Stimulated activated CD8-positive, alpha-beta memory T cell treated with anti-CD3 and anti-CD28 coated beads, Interleukin-15, amount 100 ng/mL, for 4 hours (primary cell): Measurements from ENCODE around the gene ZBTB7B.
A peak's percentile ranks its signal among the peaks of the same experiment; 100 is the strongest.
"Not testable (repeated sequence)": the region's sequence is repeated elsewhere in the genome, so short reads cannot be mapped to it uniquely, and the experiment has no call there.

Experiments used
- DNase-seq, 2 donors: peaks; one replicate each; pipeline ENCODE4 v3.0.0-alpha.2; 2020; ENCODE audit warnings: low read depth in 2 of 2

The ZBTB7B gene

DNA sequence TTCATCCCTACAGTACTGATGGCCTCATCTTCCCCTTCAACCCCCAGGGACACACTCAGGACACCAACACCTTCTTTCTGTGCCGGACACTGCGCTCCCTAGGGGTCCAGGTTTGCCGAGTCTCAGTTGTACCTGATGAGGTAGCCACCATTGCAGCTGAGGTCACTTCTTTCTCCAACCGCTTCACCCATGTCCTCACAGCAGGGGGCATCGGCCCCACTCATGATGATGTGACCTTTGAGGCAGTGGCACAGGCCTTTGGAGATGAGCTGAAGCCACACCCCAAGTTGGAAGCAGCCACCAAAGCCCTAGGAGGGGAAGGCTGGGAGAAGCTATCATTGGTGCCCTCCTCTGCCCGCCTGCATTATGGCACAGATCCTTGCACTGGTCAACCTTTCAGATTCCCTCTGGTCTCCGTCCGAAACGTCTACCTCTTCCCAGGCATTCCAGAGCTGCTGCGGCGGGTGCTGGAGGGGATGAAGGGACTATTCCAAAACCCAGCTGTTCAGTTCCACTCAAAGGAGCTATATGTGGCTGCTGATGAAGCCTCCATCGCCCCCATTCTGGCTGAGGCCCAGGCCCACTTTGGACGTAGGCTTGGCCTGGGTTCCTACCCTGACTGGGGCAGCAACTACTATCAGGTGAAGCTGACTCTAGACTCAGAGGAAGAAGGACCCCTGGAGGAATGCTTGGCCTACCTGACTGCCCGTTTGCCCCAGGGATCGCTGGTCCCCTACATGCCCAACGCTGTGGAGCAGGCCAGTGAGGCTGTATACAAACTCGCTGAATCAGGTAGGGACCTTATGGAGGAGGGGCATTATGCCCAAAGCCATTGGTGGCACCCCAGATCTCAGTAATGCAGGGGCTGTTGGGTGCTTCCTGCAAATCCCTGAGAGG, 14.3 kb upstream of the ZBTB7B start:
- DNase-seq: no peak

DNA sequence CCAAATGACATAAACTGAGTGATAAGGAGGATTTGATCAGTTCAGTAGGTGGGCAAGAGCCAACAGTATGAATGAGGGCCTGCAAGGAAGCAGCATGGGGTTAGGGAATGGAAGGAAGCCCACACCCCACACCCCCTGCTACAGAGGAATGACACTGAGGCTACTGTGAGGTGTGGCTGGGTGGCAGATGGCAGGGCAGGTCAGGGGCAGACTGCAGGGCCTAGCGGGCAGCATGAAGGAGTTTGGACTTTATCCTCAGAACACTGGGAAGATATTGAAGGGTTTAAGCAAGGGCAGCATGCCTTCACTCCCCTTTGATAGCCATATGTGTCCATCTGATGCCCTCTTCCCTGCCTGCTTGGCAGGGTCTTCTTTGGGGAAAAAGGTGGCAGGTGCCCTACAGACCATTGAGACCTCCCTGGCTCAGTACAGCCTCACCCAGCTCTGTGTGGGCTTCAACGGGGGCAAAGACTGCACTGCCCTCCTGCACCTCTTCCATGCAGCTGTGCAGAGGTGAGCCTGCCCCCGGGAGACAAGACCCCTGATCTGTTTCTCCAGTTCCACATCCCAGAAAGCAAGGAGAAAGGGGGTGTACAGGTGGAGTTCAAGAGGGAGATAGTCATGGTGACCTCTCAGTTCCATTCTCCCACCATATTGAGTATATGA, 13.3 kb upstream of the ZBTB7B start:
- no peak for DNase-seq

DNA sequence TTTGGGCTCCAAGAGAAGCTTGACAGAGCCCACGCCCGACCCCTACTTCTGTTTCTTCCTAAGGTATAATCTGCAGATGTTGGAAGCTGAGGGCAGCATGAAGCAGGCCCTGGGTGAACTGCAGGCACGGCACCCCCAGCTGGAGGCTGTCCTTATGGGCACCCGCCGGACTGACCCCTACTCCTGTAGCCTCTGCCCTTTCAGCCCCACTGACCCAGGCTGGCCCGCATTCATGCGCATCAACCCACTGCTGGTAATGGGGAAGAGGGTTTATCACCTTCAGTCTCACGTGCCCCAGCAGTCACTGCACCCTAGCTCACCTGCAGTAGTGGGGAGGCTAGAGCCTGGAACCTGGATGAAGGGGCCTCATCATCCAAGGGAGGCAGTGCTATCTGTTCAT, 12.3 kb upstream of the ZBTB7B start:
- DNase-seq: no peak

DNA sequence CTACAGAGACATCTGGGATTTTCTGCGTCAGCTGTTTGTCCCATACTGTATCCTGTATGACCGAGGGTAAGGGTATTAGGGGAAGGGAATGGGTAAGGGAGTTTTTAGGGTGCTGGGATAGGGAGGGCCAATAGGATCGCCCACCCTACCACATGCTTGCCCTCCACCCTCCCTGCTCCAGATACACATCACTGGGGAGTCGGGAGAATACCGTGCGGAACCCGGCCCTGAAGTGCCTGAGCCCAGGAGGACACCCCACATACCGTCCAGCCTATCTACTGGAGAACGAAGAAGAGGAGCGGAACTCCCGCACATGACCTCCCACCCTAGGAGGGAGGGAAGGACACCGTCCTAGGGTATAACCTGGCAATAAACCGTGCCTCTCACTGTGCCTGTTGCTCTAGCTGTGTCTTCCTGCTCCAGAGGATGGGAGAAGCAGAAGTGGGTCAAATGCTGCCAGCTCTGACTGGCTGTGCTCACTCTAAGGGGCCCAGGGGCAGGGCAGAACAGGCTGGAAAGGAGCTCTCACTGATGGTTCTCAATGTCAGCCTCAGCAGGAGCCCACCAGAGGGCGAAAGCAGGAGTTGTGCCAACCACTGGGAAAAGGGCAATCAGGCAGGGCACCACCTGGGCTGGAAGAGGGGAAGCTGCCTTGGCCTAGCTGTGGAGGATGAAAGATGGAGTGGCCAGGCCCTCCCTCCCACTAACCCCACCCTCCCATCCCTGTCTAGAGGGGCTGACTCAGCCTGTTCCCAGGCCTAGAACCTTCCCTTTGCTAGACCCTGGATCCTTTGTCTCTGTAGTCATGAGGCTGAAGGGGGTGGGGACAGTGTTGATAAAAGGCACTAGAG, 9.7 kb upstream of the ZBTB7B start:
- no peak for DNase-seq

DNA sequence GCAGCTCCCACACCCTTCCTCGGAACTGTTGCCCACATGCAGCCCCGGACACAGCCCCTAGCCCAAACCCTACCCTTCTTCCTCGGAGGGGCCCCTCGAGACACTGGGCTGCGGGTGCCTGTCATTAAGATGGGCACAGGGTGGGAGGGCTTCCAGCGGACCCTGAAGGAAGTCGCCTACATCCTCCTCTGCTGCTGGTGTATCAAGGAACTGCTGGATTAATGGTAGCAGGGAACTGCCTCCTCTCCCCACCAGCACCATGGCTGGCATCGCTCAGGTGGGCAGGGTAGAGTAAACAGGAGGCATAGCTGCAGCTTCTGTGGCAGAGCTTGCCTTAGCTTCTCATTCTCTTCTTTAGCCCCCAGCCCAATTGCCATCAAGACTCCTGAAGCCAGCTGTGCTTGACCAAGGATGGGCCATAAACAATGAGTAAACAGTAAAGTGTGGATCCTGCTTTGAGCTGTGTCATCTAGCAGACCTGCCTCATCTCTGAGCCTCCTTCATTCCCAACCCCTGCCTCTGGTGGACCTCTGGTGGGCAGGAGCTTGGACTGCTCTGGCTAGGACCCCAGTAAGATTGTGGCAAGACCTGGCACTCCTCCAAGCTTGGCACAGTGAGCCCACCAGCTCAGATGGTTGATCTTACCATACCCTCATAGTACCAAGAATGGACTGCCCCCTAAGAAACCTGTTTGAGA, 8.9 kb upstream of the ZBTB7B start, which contains the start of gene LENEP:
TSS of gene LENEP (plus strand) at position 15 of the 697 bp plus-strand sequence. CDS start at position 37, 22 bp downstream.
- DNase-seq: no peak

DNA sequence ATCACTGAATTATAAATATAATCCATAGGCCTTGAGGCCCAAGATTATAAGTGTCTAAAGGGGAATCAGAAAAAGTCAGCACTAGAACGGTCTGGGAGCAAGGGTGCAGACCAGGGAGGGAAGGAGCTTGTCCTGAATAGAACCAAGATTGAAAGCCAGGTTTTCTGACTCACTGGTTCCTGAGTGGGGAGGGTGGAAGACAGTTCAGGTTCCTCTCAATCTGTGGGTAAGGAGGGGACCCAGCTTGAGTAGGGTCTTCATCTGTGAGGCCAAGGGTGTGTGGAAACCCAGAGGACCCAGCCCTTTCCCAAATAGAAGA, 8.4 kb upstream of the ZBTB7B start:
- DNase-seq: no peak

DNA sequence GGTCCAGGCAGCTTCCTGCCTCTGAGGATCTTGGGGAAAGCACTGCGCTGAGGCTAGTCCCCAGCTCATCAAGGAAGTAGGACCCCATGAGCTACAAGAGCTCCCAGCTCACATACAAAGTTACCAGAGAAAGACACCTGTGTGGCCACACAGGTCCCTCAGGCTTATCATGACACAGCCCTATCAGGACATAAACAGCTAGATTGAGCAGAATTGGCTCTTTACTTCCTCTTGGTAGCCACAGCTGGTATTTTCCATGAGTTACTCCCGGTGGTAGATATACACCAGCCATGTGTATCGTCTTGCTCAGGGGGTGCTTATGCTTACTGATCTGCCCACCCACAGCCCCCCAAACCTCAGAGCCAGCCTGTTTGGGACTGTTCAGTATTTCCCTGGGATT, 8.0 kb upstream of the ZBTB7B start:
- DNase-seq: no peak

DNA sequence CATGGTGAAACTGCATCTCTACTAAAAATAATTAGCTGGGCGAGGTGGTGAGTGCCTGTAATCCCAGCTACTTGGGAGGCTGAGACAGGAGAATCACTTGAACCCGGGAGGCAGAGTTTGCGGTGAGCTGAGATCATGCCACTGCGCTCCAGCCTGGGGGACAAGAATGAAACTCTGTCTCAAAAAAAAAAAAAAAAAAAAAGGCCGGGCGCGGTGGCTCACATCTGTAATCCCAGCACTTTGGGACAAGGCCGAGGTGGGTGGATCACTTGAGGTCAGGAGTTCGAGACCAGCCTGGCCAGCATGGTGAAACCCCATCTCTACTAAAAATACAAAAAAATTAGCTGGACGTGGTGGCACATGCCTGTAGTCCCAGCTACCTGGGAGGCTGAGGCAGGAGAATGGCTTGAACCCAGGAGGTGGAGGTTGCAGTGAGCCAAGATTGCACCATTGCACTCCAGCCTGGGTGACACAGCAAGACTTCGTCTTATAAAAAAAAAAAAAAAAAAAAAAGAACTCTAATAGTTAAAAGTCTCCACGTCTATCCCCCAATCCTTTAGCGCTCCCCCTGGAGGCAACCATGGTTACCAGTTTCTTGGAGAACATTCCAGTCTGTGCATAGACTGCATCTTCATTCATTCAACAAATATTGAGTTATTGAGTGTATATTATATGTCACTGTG, 7.2 kb upstream of the ZBTB7B start:
- not testable (repeated sequence) for DNase-seq

DNA sequence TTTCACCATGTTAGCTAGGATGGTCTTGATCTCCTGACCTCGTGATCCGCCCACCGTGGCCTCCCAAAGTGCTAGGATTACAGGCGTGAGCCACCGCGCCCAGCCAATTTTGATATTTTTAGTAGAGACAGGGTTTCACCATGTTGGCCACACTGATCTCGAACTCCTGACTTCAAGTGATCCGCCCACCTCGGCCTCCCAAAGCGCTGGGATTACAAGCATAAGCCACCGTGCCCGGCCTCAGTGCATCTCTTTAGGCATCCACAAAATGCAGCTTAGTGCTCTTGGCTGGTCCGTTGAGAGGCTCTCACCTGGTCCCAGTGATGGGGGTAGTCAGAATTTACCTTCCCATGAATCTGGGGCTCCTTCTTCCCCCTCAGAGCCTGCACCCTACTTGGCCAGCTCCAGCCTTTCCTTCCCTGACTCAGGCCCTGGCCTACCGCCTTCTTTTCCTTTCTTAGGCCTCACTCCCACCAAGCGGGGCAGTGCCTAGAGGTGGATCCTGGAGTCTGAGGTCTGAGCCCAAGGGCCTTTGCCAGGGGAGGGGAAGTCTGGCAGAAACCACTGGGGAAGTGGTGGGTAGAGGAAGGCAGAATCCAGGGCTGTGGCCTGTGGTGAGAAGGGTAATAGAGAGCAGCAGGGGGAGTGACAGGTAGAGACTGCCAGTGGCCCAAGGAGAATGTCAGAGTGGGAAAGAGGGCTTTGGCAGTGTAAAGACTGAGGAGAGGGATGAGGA, 5.5 kb upstream of the ZBTB7B start:
- no peak for DNase-seq

DNA sequence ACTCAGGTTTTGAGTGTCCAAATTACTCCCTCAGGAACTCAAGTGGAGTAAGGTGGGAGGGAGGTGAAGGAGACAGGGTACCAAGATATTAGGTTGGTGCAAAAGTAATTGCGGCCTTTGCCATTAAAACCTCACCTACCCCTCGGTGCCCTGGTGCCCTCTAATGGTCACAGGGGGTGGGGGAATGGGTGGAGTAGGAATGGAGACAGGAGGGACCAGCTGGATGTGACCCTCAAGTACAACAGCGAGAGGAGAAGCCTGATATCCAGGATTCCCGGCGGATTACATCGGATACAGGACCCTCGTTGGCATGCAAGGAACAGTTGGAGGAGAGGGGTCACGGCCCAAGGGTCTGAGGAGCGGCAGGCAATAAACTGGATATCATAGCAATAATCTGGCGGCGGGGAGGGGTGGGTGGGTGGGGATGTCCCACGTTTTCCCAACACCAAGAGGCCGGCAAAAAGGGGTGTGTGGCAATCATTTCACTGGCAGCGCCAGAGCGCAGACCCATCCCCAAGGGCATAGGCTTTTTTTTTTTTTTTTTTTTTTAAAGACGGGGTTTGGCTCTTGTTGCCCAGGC, 4.3 kb upstream of the ZBTB7B start:
- DNase-seq: no peak

DNA sequence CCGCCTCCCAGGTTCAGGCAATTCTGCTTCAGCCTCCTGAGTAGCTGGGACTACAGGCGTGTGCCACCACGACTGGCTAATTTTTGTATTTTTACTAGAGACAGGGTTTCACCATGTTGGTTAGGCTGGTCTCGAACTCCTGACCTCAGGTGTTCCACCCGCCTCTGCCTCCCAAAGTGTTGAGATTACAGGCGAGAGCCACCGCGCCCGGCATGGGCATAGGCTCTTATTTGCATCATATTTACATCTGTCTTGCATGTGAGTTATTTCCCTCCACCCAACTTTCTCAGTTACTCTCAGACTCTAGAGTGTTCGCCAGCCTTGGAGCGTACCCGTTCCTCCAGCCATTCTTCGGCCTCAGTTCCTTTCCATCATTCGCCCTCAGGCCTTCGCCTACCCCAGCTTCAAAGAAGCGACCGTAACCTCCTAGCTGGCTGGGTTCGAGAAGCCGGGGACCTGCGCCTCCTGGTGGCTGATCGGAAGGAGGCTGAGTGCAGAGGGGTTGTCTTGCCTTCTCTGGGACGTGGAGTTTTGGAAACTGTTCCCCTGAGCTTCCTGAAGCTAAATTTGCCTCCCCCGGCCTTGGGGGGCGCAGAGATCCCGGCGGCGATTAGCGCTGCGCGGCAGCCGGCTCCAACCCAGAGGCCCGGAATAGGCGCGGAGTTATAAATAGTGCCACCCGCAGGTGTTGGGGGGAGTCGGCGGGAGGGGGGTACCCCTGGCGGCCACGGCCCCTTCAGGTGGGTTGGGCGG, 3.6 kb upstream of the ZBTB7B start:
- DNase-seq: peak; percentile 60

DNA sequence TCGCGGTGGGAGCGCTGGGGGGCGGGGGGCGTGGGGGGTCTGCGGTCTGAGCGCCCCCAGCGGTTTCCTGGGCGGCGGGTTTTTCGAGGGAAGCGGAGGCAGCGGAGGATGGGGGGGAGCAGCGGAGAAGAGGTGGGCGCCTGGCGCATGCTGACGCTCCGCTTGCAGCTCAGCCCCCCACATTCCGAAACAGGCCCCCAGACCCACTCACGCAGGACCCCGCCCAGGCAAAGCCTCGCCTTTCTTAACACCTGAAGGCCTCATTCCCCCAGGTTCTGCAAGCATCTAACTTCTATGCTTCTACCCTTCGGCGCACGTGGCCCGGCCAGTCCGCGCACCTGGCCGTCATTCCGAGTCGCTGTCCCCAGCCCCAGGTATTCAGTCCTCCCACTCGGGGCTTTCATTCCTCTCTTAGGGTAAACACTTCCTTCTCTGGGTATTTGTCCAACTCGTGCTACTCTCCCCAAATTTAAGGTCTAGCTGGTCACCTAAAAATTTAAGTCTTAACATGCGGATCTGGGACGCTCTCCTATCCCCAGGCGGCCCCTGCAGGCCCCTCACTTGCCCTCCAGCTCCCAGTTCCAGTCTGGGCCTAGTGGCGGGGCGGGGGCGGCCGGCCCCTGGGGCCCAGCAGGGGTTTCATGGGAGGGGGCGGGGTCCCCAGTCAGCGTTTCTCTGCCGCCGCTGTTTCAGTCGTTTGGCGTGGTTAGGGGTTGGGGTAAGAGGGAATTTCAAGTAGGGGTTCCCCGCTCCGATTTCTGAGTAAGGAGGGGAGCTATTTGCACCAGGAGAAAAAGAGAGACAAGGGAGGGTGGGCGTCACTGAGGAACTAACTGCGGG, 2.8 kb upstream of the ZBTB7B start:
- DNase-seq: no peak

DNA sequence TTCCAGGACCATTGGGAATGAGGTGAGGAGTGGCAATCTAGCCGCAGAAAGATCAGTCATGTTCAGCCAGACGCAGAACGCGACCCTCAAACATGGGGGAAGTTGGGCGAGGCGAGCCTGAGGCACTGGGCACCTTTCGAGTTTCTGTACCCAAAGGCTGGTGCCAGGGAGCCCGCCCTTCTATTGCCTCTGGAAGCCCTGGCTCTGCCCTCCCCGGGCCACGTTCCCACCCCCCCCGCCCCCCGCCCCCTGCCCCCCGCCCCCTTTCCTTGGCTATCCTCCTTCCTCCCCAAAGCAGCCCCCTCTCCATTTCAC, 2.2 kb upstream of the ZBTB7B start:
- no peak for DNase-seq

DNA sequence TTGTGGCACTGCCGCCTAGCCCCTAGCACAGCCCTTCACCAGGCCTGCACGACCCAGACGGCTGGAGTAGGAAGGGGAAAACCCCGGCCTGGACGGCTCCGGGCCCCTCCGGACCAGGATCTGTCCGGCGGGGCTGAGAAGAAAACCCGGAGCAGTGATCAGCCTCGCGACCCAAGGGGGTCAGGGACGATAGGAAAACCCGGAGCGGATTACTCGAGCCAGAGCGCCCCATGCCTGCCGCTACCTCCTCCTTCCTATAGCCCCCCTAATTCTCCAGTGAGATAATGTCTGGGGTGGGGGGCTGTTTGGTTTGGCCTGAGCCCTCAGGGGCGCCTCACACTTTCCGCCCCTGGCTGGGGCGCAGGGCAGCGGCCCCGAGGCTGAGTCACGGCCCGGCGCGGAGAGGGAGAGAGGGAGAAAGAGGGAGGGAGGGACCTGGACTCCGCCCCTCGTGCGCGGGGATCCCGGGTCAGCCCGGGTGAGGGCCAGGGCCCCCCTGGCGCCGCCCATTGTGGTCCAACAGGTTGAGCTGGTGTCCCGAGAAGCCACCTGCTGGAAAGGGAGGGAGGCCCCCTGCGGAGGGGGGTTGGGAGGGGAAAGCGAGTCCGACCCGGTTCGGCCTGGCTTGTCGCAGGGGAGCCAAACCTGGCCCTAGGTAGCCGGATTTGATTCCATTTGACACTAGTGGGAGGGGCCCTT, 1.7 kb upstream of the ZBTB7B start:
- peak; percentile 48 to 67 for DNase-seq

DNA sequence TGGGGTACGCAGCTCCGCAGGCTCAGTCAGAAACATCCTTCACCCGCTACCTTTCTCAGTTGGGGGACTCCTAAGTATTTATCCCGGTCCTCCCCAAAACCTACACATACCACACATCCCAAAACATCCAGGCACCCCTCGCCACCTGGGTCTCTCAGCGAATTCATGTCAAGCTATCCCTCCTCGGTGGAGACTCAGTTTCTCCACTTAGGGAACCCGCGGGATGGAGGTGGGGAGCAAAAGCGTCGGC, 1.3 kb upstream of the ZBTB7B start:
- no peak for DNase-seq

DNA sequence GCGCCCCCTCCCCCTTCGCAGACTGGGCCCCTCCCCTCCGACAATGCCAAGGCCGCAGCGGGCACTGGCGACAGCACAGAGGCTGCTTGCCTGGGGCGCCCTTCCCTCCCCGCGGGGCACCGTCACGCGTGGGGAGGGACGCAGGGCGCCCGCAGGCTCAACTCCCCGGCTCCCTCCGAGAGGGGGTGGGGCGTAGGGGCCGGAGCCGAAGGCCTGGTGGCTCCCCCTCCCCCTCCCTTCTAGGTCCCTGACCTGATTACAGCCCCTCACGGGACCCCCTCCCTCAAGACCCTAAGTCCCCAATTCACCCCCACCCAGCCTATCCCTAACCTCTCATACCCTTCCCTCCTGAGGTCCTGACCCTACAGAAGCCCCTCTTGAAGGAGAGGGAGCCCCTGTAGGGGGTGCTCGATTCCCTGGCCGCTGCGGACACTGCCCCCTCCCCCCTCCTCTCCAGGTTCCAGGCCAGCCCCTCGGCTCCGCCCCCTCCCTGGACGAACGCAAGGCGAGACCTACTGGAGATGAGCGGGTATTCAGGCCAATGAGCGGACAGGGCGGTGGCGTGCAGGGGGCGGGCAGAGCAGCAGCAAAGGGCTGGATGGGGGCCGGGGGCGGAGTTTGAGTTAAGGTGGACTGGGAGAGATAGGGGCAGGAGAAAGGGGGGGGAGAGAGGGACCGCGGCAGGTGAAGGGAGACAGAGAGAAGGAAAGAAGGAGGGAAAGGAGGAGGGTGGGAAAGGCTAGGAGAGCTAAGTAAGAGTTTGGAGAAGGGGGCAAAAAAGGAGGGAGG, 733 bp upstream of the ZBTB7B start:
- peak; percentile 93 to 97 for DNase-seq

DNA sequence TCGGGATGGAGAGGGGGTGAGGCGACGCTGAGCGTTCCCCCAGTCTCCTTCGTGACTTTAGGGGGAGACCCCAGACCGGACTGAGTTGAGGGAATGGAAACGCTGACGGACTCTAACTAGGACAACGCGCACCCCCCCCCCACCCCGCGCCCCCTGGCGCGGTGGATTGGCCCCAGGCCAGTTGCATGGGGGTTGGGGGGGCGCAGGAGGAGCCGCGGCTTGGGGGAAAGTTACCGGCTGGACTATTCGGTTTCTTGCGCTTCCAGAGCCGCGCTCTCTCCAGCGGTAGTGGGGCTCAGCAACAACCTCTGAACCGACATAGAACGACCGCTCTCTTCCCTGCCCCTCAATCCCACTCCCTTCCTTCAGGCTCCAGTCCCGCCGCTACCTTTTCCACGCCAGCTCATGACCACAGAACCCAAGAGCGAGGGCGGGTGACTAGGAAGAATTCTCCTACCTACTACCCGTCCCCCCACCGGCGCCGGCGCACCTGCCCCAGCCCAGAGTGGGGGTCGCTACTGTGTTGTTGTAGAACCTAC, 694 bp downstream of the ZBTB7B start:
- no peak for DNase-seq
